Measurements from ENCODE around the gene ZNF653. TPM values are rescaled to one million over a fixed set of nuclear protein-coding genes. Genes with fewer than 3 reads are reported as not detected.

The ZNF653 gene
- polyA plus RNA-seq, 2 donors = 6.2 to 9.2 TPM

DNA sequence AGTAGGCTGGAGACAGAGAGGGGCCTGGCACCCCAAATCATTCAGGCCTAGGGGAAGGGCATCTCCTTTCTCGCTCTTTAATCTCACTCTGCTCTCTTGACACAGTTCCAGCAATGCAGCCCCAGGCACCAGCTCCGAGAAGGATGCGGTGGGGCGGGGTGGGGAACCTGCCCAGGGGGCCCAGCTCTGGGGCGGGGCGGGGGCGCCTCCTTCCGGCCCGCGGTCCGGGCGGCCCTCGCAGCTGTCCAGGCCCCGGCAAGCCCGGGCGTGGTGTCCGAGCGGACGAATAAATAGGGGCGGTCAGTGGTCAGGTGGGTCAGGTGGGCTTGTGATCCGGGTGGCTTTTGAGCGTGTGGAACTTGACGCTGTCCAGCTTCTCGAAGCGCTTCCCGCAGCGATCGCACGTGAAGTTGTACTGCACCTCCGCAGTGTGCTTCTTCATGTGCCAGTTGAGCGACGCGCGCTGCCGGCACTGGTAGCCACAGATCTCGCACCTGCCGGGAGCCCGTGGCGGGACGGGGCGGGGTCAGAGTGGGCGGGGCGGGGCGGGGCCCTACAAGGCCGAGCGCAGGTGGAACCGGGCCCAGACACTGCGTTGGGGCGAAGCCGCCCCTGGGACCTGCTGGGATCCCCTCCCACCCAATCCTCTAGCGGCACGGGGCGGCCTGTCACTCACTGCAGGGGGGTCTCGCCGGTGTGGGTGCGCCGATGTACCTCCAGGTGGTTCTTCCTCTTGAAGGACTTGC lies 22.1 kb downstream of the ZNF653 start:
- no peak overlapping the region for H3K4me3 ChIP-seq (ENCODE audit: low read depth in 1 of 2, low read length in 2 of 2)
- H3K9me3 ChIP-seq (ENCODE audit: control insufficient read depth in 2 of 2, insufficient read depth in 1 of 2, low read depth in 1 of 2, low read length in 1 of 2) = peaks cover 0 to 3% of the 10 kb centered on the region in 2 donors
- 71 to 78% methylated on average over 53 to 57 of the region's 57 CpGs for WGBS, 2 donors
- H3K27ac ChIP-seq (ENCODE audit: low read depth in 2 of 2, low read length in 1 of 2) = no peak overlapping the region
- peaks cover 0 to 10% of the 10 kb centered on the region in 2 donors for H3K27me3 ChIP-seq (ENCODE audit: control insufficient read depth in 1 of 2, insufficient read depth in 2 of 2, low read length in 2 of 2)
- H3K36me3 ChIP-seq (ENCODE audit: control insufficient read depth in 2 of 2, insufficient read depth in 2 of 2, low read length in 1 of 2) = peaks cover 0 to 17% of the 10 kb centered on the region in 2 donors
- peaks cover 7 to 8% of the 10 kb centered on the region in 2 donors for H3K4me1 ChIP-seq (ENCODE audit: control insufficient read depth in 2 of 2, insufficient read depth in 2 of 2, low read length in 1 of 2)

DNA sequence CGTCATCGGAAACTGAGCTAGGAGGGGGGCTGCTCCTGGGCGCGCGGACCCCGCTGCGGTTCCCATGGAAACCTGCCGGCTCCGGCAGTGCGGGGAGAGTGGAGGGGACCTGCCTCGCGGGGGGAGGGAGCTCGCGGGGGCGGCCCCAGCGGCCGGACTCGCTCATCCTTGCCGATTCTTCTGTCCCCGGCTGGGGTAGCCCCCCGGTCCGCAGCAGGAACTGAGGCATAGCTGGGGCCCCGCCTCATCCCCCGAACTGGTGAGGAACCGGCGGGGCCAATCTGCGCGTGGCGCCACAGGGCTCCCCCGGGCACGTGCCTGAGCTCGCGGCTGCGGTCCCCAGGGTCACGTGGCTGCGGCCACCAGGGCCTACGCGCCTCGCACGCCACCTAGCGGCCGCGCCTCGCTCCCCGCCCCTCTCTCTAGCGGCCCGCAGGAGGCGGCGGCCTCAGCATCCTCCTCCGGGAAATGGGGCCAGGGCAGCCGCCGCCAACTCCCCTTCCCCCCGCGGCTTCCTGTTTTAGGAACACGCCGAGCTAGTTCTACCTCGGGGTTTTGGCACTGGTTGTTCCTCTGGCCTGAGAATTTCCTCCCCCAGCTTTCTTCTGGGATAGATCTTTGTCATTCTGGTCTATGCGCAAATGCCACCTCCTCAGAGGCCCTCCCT lies 23.1 kb downstream of the ZNF653 start:
- 2 to 3% methylated on average over 49 to 58 of the region's 58 CpGs for WGBS, 2 donors
- H3K9me3 ChIP-seq (ENCODE audit: control insufficient read depth in 2 of 2, insufficient read depth in 1 of 2, low read depth in 1 of 2, low read length in 1 of 2) = peaks cover 0 to 3% of the 10 kb centered on the region in 2 donors
- peak overlapping the region in 1 of 2 donors; percentile 8 for H3K4me3 ChIP-seq (ENCODE audit: low read depth in 1 of 2, low read length in 2 of 2)
- H3K27ac ChIP-seq (ENCODE audit: low read depth in 2 of 2, low read length in 1 of 2) = no peak overlapping the region
- H3K36me3 ChIP-seq (ENCODE audit: control insufficient read depth in 2 of 2, insufficient read depth in 2 of 2, low read length in 1 of 2) = peaks cover 0 to 15% of the 10 kb centered on the region in 2 donors
- peaks cover 7 to 8% of the 10 kb centered on the region in 2 donors for H3K4me1 ChIP-seq (ENCODE audit: control insufficient read depth in 2 of 2, insufficient read depth in 2 of 2, low read length in 1 of 2)
- peaks cover 0 to 10% of the 10 kb centered on the region in 2 donors for H3K27me3 ChIP-seq (ENCODE audit: control insufficient read depth in 1 of 2, insufficient read depth in 2 of 2, low read length in 2 of 2)

DNA sequence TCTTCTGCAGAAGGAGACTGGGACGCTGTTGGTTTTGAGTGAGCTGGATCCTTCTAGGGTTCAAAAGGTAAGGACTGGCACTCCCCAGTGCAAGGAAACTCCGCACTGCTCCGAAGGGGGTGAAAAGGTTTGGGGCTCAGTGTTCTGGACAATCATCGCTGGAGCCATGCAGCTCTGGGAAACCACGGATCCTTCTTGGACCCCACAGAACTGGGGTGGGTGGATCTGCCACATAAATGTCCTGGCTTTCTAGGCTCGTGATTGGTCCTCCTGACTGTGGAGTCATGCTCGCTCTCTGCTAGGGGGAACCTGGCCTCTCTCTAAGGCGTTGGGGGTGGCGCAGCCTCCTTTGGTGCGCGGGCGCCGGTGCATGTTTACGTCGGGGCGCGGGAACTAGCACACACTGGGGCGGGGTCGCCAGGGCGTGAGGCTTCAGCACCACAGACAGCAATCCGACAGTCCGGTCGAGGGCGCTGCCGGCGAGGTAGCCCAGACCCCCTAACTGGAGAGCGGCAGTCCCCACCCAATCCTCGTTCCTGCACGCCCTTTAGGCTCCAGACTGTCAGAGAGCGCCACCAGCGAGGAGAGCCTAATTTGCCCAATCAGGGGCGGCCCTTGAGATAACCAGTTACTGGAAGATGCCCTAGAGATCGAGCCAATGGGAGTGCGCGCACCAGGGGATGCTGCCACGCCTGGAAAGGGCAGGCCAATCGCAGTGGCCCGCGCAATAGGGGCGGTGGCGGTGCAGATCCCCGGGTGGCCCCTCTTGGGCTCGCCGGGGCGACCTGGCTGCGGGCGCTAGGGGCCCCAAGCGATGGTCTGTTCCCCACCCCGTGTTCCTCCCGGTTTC lies 23.9 kb downstream of the ZNF653 start:
- H3K4me3 ChIP-seq (ENCODE audit: low read depth in 1 of 2, low read length in 2 of 2) = peak overlapping the region in 1 of 2 donors; percentile 8
- WGBS, 2 donors = 4 to 7% methylated on average over 47 to 50 of the region's 50 CpGs
- peaks cover 0 to 10% of the 10 kb centered on the region in 2 donors for H3K27me3 ChIP-seq (ENCODE audit: control insufficient read depth in 1 of 2, insufficient read depth in 2 of 2, low read length in 2 of 2)

DNA sequence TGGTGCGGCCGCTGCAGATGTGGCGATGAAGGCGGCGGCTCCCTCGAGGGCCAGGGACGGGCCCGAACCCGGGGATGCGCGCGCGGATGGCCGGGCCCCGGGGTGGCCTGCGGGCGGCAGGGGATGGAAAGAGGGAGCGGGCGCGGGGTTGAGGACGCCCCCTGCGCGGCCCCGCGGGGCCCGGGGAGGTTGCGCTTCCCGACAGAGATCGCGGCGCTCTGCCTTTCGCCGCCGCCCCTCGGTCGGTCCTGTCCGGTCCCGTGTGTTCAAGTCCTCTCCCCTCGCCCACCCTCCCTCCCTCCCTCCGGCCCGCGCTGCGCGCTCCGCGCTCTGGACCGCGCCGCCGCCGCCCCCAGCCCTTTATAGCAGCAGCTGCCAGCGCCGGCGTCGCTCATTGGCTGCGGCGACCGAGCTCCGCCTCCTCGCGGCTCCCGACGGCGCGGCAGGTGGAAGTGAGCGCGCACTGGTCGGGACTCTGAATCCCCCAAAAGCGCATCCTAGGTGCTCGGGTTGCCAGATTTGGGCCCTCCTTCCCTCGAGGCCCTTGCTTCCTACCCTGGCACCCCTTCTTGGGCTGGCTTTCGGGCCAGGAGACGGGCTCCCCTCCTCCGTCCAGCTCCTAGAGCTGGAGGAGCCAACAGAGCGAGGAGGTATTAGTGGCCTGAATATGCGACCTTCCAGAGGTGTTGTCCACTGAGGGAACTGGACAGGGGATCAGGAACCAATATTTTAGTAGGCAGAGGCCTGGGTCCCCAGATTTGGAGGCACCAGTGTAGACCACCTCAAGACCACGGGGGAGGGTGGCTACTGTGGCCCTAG lies 24.7 kb downstream of the ZNF653 start, which contains the start of gene ELAVL3:
Gene ELAVL3, minus strand, starts transcription at position 332 of the 819 bp plus-strand sequence. CDS start 438 bp downstream, outside the sequence.
- Histone ChIP-seq H3K27ac (ENCODE audit: low read depth in 2 of 2, low read length in 1 of 2) (no peak within 1 kb of the TSS), H3K36me3 (ENCODE audit: control insufficient read depth in 2 of 2, insufficient read depth in 2 of 2, low read length in 1 of 2) (peaks cover 0 to 6% of the 10 kb centered on the region in 2 donors), H3K27me3 (ENCODE audit: control insufficient read depth in 1 of 2, insufficient read depth in 2 of 2, low read length in 2 of 2) (peaks cover 0 to 10% of the 10 kb centered on the region in 2 donors), H3K9me3 (ENCODE audit: control insufficient read depth in 2 of 2, insufficient read depth in 1 of 2, low read depth in 1 of 2, low read length in 1 of 2) (peaks cover 0 to 3% of the 10 kb centered on the region in 2 donors), H3K4me3 (ENCODE audit: low read depth in 1 of 2, low read length in 2 of 2) (no peak within 1 kb of the TSS), H3K4me1 (ENCODE audit: control insufficient read depth in 2 of 2, insufficient read depth in 2 of 2, low read length in 1 of 2) (peaks cover 7 to 8% of the 10 kb centered on the region in 2 donors)
- WGBS, 2 donors = 14 to 16% methylated on average over 28 to 77 of the region's 77 CpGs

More for the DNA sequence above, 23.9 kb downstream of the ZNF653 start:
- Histone ChIP-seq H3K4me1 (ENCODE audit: control insufficient read depth in 2 of 2, insufficient read depth in 2 of 2, low read length in 1 of 2) (peaks cover 7 to 8% of the 10 kb centered on the region in 2 donors), H3K27ac (ENCODE audit: low read depth in 2 of 2, low read length in 1 of 2) (no peak overlapping the region), H3K36me3 (ENCODE audit: control insufficient read depth in 2 of 2, insufficient read depth in 2 of 2, low read length in 1 of 2) (peaks cover 0 to 8% of the 10 kb centered on the region in 2 donors), H3K9me3 (ENCODE audit: control insufficient read depth in 2 of 2, insufficient read depth in 1 of 2, low read depth in 1 of 2, low read length in 1 of 2) (peaks cover 0 to 3% of the 10 kb centered on the region in 2 donors)

DNA sequence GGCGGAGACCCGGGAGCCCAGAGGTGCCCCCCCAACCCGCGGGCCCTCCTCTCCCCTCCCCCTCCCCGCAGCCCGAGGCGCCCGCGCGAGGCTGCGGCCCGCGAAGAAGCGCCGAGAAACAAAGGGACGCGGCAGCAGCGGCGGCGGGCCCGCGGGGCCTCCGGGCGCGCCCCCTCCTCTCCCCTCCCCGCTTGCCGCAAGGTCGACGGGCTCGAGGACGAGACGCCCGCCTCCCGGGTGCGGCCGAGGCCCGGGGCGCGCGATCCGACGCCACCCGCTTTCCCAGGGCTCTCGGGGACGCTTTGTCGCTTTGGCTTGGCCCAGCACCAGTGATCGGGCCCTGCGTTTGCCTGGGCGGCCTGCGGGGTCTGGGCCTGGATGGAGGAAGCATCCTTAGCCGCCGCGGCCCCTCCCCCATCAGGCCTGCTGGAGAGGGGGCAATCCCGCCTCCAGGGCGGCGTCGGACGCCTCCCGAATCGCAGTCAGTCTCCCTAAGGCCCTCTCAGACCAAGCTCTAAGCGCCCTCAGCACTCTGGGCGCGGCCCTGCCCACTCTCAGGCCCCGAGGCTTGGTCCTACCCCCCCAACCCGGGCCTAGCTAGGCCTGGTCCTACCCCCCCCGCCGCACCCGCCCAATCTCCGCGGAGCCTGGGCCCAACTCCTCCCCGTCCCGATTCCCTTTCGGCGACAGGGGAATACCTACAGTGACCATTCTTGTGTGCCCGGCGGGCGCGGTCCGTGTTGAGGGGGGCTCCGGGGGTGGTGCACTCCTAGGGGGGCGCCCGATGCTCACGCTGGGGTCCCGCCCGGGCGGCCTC lies 25.5 kb downstream of the ZNF653 start:
- Histone ChIP-seq H3K27me3 (ENCODE audit: control insufficient read depth in 1 of 2, insufficient read depth in 2 of 2, low read length in 2 of 2) (peaks cover 0 to 10% of the 10 kb centered on the region in 2 donors), H3K36me3 (ENCODE audit: control insufficient read depth in 2 of 2, insufficient read depth in 2 of 2, low read length in 1 of 2) (peaks cover 0 to 3% of the 10 kb centered on the region in 2 donors), H3K27ac (ENCODE audit: low read depth in 2 of 2, low read length in 1 of 2) (no peak overlapping the region), H3K4me1 (ENCODE audit: control insufficient read depth in 2 of 2, insufficient read depth in 2 of 2, low read length in 1 of 2) (peaks cover 7 to 8% of the 10 kb centered on the region in 2 donors), H3K9me3 (ENCODE audit: control insufficient read depth in 2 of 2, insufficient read depth in 1 of 2, low read depth in 1 of 2, low read length in 1 of 2) (peaks cover 0 to 3% of the 10 kb centered on the region in 2 donors), H3K4me3 (ENCODE audit: low read depth in 1 of 2, low read length in 2 of 2) (no peak overlapping the region)
- 7 to 9% methylated on average over 44 to 86 of the region's 86 CpGs for WGBS, 2 donors

DNA sequence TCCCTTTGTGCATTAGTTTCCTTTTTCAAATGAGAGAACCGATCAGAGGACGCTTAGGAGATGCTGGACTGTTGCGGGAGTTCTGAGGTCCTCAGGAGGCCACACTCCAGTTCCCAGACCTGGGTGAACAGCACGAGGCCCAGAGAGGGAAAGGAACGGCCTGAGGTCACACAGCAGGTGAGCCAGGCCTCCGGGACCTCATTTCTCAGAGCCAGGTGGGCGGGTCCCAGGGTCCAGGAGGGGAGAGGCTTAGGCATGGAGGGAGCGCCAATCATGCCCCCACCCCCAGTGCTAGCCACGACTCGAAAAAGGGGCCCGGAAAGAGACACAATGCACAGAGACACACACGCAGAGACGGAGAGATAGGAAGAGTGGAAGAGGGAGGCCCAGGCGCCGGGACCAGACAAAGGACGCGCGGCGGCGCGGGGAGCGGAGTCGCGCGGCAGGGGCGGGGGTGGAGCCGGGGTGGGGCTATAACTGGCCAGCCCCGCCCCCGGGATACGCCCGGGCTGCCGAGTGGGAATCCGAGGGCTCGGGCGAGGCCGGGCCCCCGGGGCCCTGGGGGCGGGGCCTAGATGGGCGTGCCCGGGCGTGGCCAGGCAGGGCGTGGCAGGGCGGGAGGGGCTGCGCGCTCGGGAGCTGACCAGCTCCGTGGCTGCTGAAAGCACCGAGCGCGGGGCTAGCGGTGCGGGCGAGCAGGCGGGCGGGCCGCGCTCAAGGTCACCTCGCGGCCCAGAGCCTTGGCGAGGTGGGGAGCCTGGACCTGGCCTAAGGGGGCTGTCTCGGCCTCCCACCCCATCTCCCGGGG lies 26.3 kb downstream of the ZNF653 start:
- Histone ChIP-seq H3K4me3 (ENCODE audit: low read depth in 1 of 2, low read length in 2 of 2) (no peak overlapping the region), H3K36me3 (ENCODE audit: control insufficient read depth in 2 of 2, insufficient read depth in 2 of 2, low read length in 1 of 2) (peaks cover 0 to 3% of the 10 kb centered on the region in 2 donors), H3K27me3 (ENCODE audit: control insufficient read depth in 1 of 2, insufficient read depth in 2 of 2, low read length in 2 of 2) (peaks cover 0 to 10% of the 10 kb centered on the region in 2 donors), H3K4me1 (ENCODE audit: control insufficient read depth in 2 of 2, insufficient read depth in 2 of 2, low read length in 1 of 2) (peaks cover 7 to 8% of the 10 kb centered on the region in 2 donors), H3K9me3 (ENCODE audit: control insufficient read depth in 2 of 2, insufficient read depth in 1 of 2, low read depth in 1 of 2, low read length in 1 of 2) (peaks cover 0 to 3% of the 10 kb centered on the region in 2 donors), H3K27ac (ENCODE audit: low read depth in 2 of 2, low read length in 1 of 2) (no peak overlapping the region)
- WGBS, 2 donors = 24 to 31% methylated on average over 39 to 62 of the region's 62 CpGs

DNA sequence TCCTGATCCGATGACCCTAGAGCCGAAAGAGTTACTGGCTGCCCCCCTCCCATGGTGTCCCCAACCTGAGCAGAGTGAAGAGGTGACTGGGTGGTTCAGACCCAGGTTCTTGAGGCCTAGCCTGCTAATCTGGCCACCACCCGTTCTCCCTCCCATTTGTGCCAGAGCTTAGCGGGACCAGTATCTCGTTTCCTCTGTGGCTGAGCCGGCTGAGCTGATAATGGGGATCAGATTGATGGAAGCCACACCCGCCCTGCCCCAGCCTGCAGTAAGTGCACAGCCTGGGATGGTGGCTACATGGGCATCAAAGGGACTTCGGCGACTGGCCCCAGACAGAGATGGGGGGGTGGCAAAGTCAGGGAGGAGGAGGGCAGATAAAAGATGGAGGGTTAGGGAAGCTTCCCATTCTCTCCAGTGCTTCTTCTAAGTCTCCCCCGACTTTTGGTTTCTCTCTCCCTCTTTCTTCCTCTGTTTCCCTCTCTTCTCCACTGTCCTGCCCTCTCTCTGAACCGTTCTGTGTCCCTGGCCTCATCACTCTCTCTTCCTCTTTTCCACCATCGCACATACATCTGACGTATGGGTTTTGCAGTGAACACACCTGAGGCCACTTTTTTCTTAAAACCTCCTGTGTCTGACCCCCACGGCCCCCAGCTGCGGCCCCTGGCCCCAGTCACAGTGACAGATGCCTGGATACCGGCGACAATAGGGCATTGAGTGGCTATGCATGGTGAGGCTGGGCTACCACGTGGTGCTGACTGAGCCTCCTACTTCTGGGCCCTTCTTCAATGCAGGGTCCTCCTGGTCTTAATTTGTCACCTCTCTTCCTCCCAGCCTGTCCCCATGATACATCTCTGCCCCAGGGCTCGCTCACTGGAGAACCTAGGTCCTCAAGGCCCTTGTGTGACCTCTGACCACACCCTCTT lies 27.2 kb downstream of the ZNF653 start:
- Histone ChIP-seq H3K4me3 (ENCODE audit: low read depth in 1 of 2, low read length in 2 of 2) (no peak overlapping the region), H3K27me3 (ENCODE audit: control insufficient read depth in 1 of 2, insufficient read depth in 2 of 2, low read length in 2 of 2) (peaks cover 0 to 10% of the 10 kb centered on the region in 2 donors), H3K36me3 (ENCODE audit: control insufficient read depth in 2 of 2, insufficient read depth in 2 of 2, low read length in 1 of 2) (no peaks in the 10 kb centered on the region), H3K4me1 (ENCODE audit: control insufficient read depth in 2 of 2, insufficient read depth in 2 of 2, low read length in 1 of 2) (peaks cover 7 to 8% of the 10 kb centered on the region in 2 donors), H3K9me3 (ENCODE audit: control insufficient read depth in 2 of 2, insufficient read depth in 1 of 2, low read depth in 1 of 2, low read length in 1 of 2) (peaks cover 0 to 3% of the 10 kb centered on the region in 2 donors), H3K27ac (ENCODE audit: low read depth in 2 of 2, low read length in 1 of 2) (no peak overlapping the region)
- 62 to 65% methylated on average over 19 of the region's 19 CpGs for WGBS, 2 donors

All from esophagus (tissue), 2 donors.